GM18507 (cell line): ENCODE measurements around the gene KCNK15.
"Not testable (repeated sequence)": the region's sequence is repeated elsewhere in the genome, so short reads cannot be mapped to it uniquely, and the experiment has no call there.

Experiments
- DNase-seq: peaks from one replicate; pipeline ENCODE4 v3.0.0; 2011; ENCODE audit warnings: low read depth; ENCODE audit not compliant: insufficient read length; ENCODE audit errors: extremely low spot score
- FAIRE-seq: peaks from 2 replicates; lab custom pipeline; 2011; peaks lifted over from hg19 to GRCh38; lab: Jason Lieb, UNC

KCNK15 gene

GRCh38 chr20:44752099-44752931 lies 6.7 kb downstream of the KCNK15 start:
- no peak for DNase-seq
- FAIRE-seq = no peak

- no peak for DNase-seq
- FAIRE-seq = no peak
These were observed 8.9 kb downstream of the KCNK15 start for GRCh38 chr20:44754554-44754953.

GRCh38 chr20:44756011-44756688 lies 10.5 kb downstream of the KCNK15 start:
- FAIRE-seq (no peak), DNase-seq (no peak)

GRCh38 chr20:44756956-44757355 lies 11.3 kb downstream of the KCNK15 start:
- FAIRE-seq (no peak), DNase-seq (no peak)

- DNase-seq (no peak), FAIRE-seq (no peak)
These were observed 12.8 kb downstream of the KCNK15 start for GRCh38 chr20:44758247-44759101.

- DNase-seq (no peak), FAIRE-seq (no peak)
These were observed 13.9 kb downstream of the KCNK15 start for GRCh38 chr20:44759595-44759994.

- FAIRE-seq (no peak), DNase-seq (no peak)
These were observed 15.8 kb downstream of the KCNK15 start for GRCh38 chr20:44761423-44761822.

GRCh38 chr20:44762466-44763140 lies 16.9 kb downstream of the KCNK15 start:
- no peak for FAIRE-seq
- DNase-seq = no peak

GRCh38 chr20:44763798-44764197 lies 18.1 kb downstream of the KCNK15 start:
- not testable (repeated sequence) for FAIRE-seq, DNase-seq

- FAIRE-seq = no peak
These were observed 19.4 kb downstream of the KCNK15 start for GRCh38 chr20:44765091-44765490.

GRCh38 chr20:44765701-44766347 lies 20.2 kb downstream of the KCNK15 start:
- FAIRE-seq (no peak), DNase-seq (no peak)

More at GRCh38 chr20:44765091-44765490, 19.4 kb downstream of the KCNK15 start:
- no peak for DNase-seq

GRCh38 chr20:44768256-44768655 lies 22.6 kb downstream of the KCNK15 start:
- FAIRE-seq = no peak

GRCh38 chr20:44768854-44769480 lies 23.3 kb downstream of the KCNK15 start:
- FAIRE-seq (no peak), DNase-seq (no peak)

More at GRCh38 chr20:44768256-44768655, 22.6 kb downstream of the KCNK15 start:
- no peak for DNase-seq

- FAIRE-seq (no peak), DNase-seq (no peak)
These were observed 23.8 kb downstream of the KCNK15 start for GRCh38 chr20:44769481-44769863.

GRCh38 chr20:44770484-44771171 lies 25.0 kb downstream of the KCNK15 start:
- DNase-seq (no peak), FAIRE-seq (no peak)

GRCh38 chr20:44771172-44771535 lies 25.5 kb downstream of the KCNK15 start:
- FAIRE-seq (no peak), DNase-seq (no peak)

- no peak for FAIRE-seq
- no peak for DNase-seq
These were observed 27.0 kb downstream of the KCNK15 start for GRCh38 chr20:44772636-44773035.
